Heart left ventricle (tissue), 13 donors: ENCODE results near the gene HERC3.

Experiments
- POLR2A ChIP-seq, 2 donors: fragments of 450-650 bp; IDR thresholded peaks; one replicate each; pipeline ENCODE4 v1.6.1; 2017; ENCODE audit warnings: antibody characterized with exemption in 2 of 2, mild to moderate bottlenecking in 2 of 2, moderate library complexity in 2 of 2
- TF ChIP-seq, protein P1 (sequence below), 12 donors: fragments of 200-600 bp; sonication (generic) in 4 of 12; IDR thresholded peaks; one replicate each; pipeline versions ENCODE4 v1.5.0 to v1.8.0; 2018 to 2022; ENCODE audit warnings: antibody characterized with exemption in 12 of 12, mild to moderate bottlenecking in 5 of 12
- donor health status: ischemic (EF 13 %, LVEDD 7.1; RV severe dilation, severe dysfunction).
- donor health status: DM: no; HTN: yes; CAD: no.
- donor health status: DM: no; HTN: no; CAD: no.
- donor health status: ischemic (EF 25% LVEDD 6.9; RV normal size, moderate dysfunction).
- donor health status: ischemic (EF 25% LVEDD 5.7; RV mildly dilated, moderate dysfunction).
- donor health status: ischemic (EF 35%, LVEDD 5.7; RV mildly dilated, moderate dysfunction).
- donor health status: nonischemic (EF 11% LVEDD 7.7; RV severe dilation, severe dysfunction).
- donor health status: DM: yes; HTN: yes; CAD: no.
- donor health status: PGD.
- donor health status: ischemic (EF 29% LVEDD 5.4; RV normal size, mild dysfunction).
- donor health status: nonischemic (EF 23%, LVEDD 6.1; RV moderate dilation, normal function).

- TF ChIP-seq, protein P1, sequence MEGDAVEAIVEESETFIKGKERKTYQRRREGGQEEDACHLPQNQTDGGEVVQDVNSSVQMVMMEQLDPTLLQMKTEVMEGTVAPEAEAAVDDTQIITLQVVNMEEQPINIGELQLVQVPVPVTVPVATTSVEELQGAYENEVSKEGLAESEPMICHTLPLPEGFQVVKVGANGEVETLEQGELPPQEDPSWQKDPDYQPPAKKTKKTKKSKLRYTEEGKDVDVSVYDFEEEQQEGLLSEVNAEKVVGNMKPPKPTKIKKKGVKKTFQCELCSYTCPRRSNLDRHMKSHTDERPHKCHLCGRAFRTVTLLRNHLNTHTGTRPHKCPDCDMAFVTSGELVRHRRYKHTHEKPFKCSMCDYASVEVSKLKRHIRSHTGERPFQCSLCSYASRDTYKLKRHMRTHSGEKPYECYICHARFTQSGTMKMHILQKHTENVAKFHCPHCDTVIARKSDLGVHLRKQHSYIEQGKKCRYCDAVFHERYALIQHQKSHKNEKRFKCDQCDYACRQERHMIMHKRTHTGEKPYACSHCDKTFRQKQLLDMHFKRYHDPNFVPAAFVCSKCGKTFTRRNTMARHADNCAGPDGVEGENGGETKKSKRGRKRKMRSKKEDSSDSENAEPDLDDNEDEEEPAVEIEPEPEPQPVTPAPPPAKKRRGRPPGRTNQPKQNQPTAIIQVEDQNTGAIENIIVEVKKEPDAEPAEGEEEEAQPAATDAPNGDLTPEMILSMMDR (IDR thresholded peaks at IDR 0.05), result no peak
- no peak for TF ChIP-seq POLR2A (IDR thresholded peaks at IDR 0.05)
Observed at GRCh38 chr4:88585917-88586316, 6.4 kb upstream of the HERC3 start.
